D341Med (cell line): ENCODE data around the gene MPC1L.
A peak's percentile ranks its signal among the peaks of the same experiment; 100 is the strongest.
"Not testable (repeated sequence)": the region's sequence is repeated elsewhere in the genome, so short reads cannot be mapped to it uniquely, and the experiment has no call there.

Source experiments
- DNase-seq: peaks from one replicate; pipeline ENCODE4 v3.0.0; 2012; ENCODE audit warnings: low spot score

The MPC1L gene

GRCh38 chrX:40623139-40623536 is at the start of gene MPC1L:
MPC1L (plus strand) TSS chrX:40623428; CDS start chrX:40623566, 138 bp downstream.
- DNase-seq, result no peak

- DNase-seq, result peak; percentile 21
Measured at GRCh38 chrX:40573763-40574162, 49.5 kb upstream of the MPC1L start.

DNA sequence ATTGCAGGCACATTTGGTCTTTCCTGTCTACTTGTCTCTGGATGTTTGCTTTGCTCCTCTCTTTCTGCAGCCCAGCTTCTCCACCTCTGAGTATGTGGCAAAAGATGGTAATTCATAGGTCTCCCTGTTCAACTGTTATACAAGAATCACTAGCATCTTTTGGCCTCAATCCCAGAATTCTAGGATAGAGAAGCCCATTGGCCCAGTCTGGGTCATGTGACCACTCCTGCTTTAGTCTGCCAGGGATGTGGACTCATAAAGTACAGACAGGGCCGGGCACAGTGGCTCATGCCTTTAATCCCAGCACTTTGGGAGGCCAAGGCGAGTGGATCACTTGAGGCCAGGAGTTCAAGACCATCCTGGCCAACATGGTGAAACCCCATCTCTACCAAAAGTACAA is 47.8 kb upstream of the MPC1L start:
- not testable (repeated sequence) for DNase-seq

DNA sequence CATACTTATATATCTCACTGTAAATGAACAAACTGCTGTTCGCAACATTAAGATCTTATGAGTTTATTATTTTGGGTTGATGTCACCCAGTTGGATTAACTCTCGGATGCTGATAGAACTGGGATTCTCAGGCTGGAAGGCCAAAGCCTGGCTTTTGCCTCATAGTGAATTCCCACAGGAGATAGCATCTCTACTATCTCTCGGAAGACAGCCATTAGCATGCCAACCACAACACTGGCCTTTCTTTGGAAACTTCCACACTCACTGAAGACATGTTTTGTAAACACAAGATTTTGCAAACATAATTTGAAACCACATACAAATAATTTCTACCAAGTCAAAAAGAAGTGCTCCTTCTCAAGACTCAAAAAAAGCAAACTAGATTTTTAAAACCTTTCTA is 46.9 kb upstream of the MPC1L start:
- DNase-seq, result no peak

GRCh38 chrX:40578039-40578695 is 45.1 kb upstream of the MPC1L start:
- DNase-seq, result no peak

DNA sequence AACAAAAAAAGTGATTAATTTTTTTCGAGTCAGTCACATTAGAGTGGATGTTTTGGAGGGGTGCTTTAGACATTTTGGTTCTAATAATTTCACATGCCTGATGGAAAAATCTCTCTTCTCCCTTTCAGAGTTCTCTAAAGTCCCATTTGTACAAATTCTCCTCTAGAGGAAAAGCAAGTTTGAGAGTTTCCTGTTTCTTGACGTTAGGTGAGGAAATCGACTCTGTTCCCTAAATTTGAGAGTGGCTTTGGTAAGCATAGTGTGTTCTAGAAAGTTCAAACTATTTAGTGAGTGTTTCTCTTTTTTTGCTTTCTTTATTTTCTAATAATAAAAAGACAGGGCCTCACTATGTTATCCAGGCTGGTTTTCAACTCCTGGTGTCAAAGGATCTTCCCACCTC is 44.1 kb upstream of the MPC1L start:
- no peak for DNase-seq

DNA sequence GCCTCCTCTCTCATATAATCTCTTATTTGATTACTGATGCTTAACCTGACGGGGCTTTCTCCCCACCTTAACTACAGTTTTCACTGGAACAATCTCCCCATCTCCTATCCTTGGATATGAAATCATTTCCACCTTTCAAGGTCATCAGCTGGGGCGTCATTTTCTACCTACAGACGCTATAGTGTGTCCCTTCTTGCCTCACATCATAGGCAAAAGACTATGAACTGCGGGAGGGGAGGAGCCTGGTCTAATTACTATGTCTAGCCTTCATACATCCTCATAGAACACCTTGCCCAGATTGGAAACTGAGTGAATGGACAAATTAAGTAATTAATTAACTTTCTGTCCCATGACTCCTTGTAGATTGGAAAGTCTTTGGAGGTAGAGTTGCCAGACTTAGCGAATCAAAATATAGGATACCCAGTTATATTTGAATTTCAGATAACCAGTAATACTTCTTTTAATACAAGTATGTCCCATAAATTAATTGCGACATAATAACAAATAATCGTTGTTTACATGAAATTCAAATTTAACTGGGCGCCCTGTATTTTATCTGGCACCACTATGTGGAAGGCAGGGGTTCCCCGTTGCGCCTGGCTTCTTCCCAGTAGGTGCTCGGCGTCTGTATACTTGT is 43.2 kb upstream of the MPC1L start:
- DNase-seq, result no peak

DNA sequence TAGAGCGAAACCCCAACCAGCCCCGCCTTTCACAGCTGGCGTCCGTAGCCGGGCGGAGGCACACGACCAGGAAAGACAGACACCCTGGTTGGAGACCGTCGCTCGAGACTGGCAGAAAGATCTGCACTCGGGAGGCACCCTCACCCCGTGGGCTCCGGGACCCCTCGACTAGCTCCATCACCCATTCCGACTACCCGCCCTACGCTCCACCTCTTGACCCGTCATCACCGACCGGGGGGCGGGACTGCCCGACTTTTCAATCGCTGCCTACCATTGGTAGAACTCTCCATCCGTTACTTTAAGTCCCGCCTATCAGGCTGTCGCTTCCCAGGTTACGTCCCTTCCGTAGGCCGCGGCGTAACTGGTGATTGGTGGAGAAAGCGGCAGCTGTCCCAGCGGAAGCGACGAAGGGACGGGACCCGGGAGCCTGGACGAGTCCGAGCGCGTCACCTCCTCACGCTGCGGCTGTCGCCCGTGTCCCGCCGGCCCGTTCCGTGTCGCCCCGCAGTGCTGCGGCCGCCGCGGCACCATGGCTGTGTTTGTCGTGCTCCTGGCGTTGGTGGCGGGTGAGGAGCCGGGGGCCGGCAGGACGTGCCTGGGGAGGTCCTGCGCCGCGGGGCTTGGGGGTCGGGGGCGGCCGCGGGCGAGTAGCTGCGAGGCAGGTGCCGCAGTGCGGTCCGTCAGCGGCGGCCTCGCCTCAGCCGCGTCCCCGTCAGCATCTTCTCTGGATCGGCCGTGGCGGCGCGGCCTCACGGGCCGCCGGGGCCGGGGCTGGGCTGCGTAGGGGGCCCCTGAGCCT is 42.5 kb upstream of the MPC1L start, which contains the start of gene ATP6AP2:
Gene ATP6AP2 (plus strand): TSS at position 434 of the 799 bp plus-strand sequence. CDS start 96 bp downstream, at position 530.
- DNase-seq, result peak; percentile 91

DNA sequence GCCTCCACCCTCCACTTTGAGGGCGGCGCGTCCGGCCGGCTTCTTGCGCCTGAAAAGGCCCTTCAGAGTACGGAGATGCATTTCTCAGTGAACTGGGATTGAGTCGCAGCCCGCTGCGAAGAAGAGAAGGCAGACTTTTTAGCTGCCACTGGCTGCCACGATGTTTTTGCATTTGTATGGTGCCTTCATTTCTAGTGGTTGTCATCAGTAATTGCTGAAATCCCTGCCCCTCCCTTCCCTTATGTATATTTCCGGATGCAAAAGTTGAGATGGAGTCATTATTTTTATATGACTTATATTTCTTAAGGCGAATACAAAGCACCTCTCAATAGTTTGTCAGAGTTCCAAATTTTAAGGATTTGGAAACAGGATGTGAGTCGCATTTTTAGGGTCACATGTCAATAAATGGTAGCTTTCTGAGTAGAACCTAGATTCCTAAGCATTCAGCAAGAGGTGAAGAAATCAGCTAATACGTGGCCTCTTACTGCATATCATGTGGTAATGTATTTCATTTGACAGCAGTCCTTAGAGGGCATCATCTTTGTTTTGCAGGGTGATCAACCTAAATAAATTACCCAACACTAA is 41.8 kb upstream of the MPC1L start:
- no peak for DNase-seq

- DNase-seq, result not testable (repeated sequence)
Measured at GRCh38 chrX:40582178-40582577, 41.0 kb upstream of the MPC1L start.

GRCh38 chrX:40582811-40583210 is 40.4 kb upstream of the MPC1L start:
- no peak for DNase-seq

DNA sequence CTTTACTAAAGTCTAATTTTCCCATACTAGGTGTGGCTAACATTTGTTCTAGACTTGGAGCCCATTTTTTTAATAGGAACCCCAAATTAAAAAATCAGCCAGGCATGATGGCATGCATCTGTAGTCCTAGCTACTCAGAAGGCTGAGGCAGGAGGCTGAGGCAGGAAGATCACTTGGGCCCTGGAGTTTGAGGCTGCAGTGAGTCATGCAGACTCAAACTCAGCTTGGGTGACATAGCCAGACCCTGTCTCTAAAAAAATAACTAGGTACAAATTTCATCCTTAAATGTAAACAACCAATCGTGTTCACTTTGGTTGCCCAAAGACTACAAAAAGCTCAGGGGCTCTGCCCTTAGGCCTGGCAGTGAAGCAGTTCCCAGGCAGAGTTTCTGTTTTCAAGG is 35.6 kb upstream of the MPC1L start:
- not testable (repeated sequence) for DNase-seq

DNA sequence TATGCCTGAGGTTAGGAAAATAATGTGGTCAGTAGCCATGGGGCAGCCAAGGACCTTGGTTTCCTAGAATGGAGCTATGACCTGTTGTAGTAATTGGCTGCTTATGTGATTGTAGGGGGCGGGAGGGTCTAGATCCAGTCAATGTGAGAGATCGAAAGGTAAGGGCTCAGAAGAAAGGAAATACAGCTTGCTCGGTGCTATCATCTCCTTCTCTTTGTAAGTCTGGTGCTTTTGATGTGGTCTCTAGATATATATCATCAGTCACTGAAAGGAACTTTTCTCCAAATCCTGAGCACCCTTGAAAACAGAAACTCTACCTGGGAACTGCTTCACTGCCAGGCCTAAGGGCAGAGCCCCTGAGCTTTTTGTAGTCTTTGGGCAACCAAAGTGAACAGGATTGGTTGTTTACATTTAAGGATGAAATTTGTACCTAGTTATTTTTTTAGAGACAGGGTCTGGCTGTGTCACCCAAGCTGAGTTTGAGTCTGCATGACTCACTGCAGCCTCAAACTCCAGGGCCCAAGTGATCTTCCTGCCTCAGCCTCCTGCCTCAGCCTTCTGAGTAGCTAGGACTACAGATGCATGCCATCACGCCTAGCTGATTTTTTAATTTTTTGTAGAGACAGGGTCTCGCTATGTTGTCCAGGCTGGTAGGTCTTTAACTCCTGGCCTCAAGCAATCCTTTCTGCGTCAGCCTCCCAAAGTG is 33.5 kb upstream of the MPC1L start:
- DNase-seq, result not testable (repeated sequence)

GRCh38 chrX:40603446-40603845 is 19.8 kb upstream of the MPC1L start:
- no peak for DNase-seq

DNA sequence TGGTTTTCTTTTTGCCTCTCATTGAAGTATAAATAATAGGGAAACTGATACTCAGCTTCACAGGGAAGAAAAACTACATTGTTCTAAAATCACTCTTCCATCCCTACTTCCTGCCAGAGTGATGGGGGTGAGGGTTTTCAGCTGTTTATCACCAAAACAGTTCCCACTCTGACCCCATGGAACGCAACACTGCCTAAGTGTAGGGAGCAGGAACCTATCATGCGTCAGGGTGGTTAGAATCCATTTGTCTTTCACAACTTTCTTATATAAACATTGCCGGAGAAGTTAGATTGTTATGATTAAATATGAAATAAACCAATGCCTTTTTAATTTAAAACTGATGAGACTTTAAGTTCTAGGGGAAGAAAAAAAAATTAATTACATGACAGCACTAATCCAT is 15.8 kb upstream of the MPC1L start:
- no peak for DNase-seq

DNA sequence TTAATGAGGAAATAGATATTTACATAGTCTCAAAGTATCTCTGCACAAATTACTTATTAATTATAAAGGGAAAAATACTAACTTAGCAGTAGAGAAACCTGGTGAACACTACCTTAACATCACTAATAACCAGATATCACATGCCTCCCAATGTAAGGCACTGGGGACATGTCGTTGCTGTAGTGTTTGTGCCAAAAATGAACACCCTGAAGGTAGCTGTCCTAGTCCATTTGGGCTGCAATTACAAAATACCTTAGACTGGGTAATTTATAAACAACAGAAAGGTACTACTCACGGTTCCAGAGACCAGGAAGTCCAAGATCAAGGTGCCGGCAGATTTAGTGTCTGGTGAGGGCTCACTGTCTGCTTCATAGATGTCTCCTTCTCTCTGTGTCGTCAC is 10.7 kb upstream of the MPC1L start:
- DNase-seq, result no peak

DNA sequence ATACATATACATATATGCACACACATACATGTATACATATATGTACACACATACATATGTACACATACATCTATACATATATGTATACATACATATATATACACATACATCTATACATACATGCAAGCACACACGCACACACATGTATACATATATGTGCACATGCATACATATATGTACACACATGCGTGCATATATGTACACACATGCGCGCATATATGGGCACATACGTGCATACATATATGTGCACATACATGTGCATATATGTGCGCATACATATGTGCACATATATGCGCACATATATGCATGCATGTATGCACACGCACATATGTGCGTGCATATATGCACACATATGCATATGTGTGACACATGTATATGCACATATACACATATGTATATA is 7.3 kb upstream of the MPC1L start:
- DNase-seq, result no peak

GRCh38 chrX:40617566-40617965 is 5.7 kb upstream of the MPC1L start:
- DNase-seq, result no peak

GRCh38 chrX:40622479-40623138 is 619 bp upstream of the MPC1L start:
- no peak for DNase-seq

- no peak for DNase-seq
Measured at GRCh38 chrX:40623665-40624064, 437 bp downstream of the MPC1L start.

- DNase-seq, result no peak
Measured at GRCh38 chrX:40625294-40625693, 2.1 kb downstream of the MPC1L start.
